Measurements from ENCODE around the gene PCDHGA1.

PCDHGA1 gene

DNA sequence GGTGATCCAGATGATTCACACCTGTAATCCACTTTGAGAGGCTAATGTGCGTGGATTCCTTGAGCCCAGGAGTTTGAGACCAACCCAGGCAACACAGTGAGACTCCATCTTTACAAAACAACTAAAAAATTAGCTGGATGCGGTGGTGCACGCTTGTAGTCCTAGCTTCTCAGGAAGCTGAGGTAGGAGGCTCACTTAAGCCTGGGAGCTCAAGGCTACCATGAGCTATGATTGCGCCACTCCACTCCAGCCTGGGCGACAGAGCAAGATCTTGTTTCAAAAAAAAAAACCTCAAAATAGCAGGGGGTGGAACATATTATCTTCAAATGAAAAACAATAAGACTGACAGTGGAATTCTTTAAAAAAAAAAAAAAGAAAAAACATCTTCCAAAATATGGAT lies 217.6 kb downstream of the PCDHGA1 start:
- FAIRE-seq, result no peak

DNA sequence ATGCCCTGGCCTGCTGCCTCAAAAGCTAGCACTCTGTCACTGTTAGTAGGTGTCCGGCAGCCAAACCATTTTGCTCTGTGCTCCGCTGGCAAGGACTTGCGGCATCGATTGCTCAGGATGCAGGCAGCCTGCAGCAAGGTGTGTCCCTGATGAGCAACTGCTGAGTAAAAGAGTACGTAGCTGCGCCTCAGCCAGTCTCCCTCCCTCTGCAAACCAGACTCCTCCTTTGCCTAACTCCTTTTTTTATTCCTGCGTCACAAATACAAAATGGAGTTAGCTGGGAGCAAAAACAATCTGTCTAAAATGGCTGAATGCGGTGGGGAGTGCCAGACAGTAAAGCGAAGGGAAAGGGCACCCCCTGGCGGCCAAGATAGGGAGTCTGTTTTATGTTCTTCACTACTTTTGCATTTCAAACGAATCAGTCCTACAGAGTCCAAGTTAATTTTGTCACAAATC lies 227.4 kb downstream of the PCDHGA1 start:
- peak; percentile 90 for FAIRE-seq

DNA sequence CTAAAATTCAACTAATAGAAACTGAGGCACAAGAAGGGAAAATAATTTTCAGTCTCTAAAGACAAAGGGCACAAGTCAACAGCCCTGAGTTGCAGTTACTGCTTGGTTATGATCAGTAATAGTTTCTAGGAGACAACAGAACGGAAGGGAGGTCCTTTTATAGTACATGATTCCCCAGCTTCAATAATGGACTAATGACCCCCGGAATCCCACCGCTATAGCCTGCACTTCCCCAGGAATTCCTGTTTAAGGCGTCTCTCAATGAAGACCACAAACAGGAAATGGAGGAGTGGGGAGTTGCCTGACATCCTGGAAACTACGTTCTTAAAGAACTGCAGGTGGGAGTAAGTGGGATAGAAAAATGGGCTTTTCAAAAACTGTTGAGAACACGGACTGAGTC lies 227.8 kb downstream of the PCDHGA1 start:
- FAIRE-seq, result no peak

GRCh38 chr5:141559461-141559860 lies 229.1 kb downstream of the PCDHGA1 start:
- FAIRE-seq, result no peak

GRCh38 chr5:141560151-141560550 lies 229.8 kb downstream of the PCDHGA1 start:
- no peak for FAIRE-seq

DNA sequence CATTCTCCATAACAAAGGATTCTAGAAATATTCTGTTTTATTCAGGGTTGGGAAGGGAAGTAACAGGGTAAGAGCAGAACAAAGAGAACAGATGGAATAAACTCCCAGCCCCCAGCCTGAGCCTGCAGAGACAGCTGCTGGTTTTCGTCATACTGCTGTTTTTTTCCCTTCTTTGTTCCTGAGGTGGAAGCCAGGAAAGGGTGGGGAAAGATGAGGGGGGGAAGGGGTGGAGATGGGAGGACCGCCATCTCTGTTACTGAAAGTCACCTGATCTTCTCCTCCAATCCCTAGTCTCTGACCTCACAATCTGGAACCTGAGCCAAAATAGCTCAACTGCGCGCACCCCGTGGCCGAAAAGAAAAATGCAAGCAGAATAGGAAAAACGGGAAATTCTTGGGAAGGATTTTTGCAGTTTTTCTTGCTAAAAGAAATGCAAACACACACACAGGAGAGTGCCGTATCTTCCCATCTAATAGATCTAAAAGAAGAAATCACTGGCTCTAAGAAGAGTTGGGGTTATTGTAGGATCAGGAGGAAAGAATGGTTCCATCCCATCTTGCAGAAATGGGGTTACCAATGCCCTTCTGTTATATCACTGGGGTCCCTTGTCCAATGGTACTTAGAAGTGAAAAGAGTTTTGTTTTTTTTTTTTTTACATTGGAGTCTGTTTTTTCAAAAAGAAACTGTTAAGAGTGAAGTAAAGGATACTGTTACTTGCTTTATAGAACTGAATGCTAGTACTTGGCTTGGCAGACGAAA lies 230.6 kb downstream of the PCDHGA1 start:
- peak; percentile 88 for FAIRE-seq
